HuH-7 (cell line): ENCODE data around the gene CPTP.

Experiments
- DNase-seq: peaks from one replicate; pipeline ENCODE4 v3.0.0; 2011; ENCODE audit warnings: low spot score

CPTP gene

GRCh38 chr1:1351511-1352427 is 27.2 kb downstream of the CPTP start:
- no peak for DNase-seq

- no peak for DNase-seq
Observed at GRCh38 chr1:1352786-1353388, 28.3 kb downstream of the CPTP start.

- no peak for DNase-seq
Observed at GRCh38 chr1:1353389-1354151, 29.0 kb downstream of the CPTP start.

GRCh38 chr1:1354271-1355247 is 30.0 kb downstream of the CPTP start:
- DNase-seq: no peak

- DNase-seq: no peak
Observed at GRCh38 chr1:1355416-1355815, 30.8 kb downstream of the CPTP start.

GRCh38 chr1:1356166-1356795 is 31.7 kb downstream of the CPTP start:
- no peak for DNase-seq

- DNase-seq: no peak
Observed at GRCh38 chr1:1356796-1357401, 32.3 kb downstream of the CPTP start.

- no peak for DNase-seq
Observed at GRCh38 chr1:1357871-1358432, 33.4 kb downstream of the CPTP start.

GRCh38 chr1:1358433-1359271 is 34.0 kb downstream of the CPTP start, which contains the start of gene MXRA8:
TSS of gene MXRA8 (minus strand) at chr1:1358555. CDS start at chr1:1358504, 51 bp downstream.
- no peak for DNase-seq

- DNase-seq: no peak
Observed at GRCh38 chr1:1359308-1359663, 34.7 kb downstream of the CPTP start.

GRCh38 chr1:1359664-1360468 is 35.3 kb downstream of the CPTP start:
- no peak for DNase-seq

- no peak for DNase-seq
Observed at GRCh38 chr1:1360506-1361169, 36.0 kb downstream of the CPTP start.

- no peak for DNase-seq
Observed at GRCh38 chr1:1361233-1361981, 36.8 kb downstream of the CPTP start.

- DNase-seq: no peak
Observed at GRCh38 chr1:1361982-1362423, 37.4 kb downstream of the CPTP start.

- DNase-seq: no peak
Observed at GRCh38 chr1:1364266-1364665, 39.7 kb downstream of the CPTP start.

- DNase-seq: no peak
Observed at GRCh38 chr1:1365875-1366698, 41.5 kb downstream of the CPTP start.
